Posterior vena cava (tissue), 2 donors: ENCODE results near the gene EED. TPM values are rescaled to one million over a fixed set of nuclear protein-coding genes. Genes with fewer than 3 reads are reported as not detected.
"Not testable (repeated sequence)": the region's sequence is repeated elsewhere in the genome, so short reads cannot be mapped to it uniquely, and the experiment has no call there.

Source experiments
- DNase-seq: peaks from one replicate; pipeline ENCODE4 v3.0.0-alpha.2; 2020; ENCODE audit warnings: low spot score
- intact Hi-C, 2 donors: fragments of 100-400 bp; cut with DNase I; formaldehyde crosslinking; loops; one replicate each; pipeline versions ENCODE4 v1.14.1 to v1.14.2; 2022 to 2023
- total RNA-seq, 2 donors: library from RNA; stranded (reverse); fragmentation: NEBNext Ultra II Directional; extraction: Animal tissue kit (Norgen Biotek cat#: 25700); gene quantifications; one replicate each; pipeline ENCODE4 v1.2.1, GENCODE V29; 2021
- donor health status: DM: yes; HTN: yes; CAD: no.
- donor health status: DM: yes; HTN: yes; CAD: no.

EED gene
- total RNA-seq, 2 donors from 2014 or later = 16.1 to 18.0 TPM

- intact Hi-C loops = loop anchor here in 1 of 2 donors (10.0 kb wide), 1 partner anchor 59 kb away; no protein-coding TSS in a partner anchor
- DNase-seq = no peak
Measured at GRCh38 chr11:86275493-86276370, 31.2 kb downstream of the EED start.

- DNase-seq = no peak
- intact Hi-C loops = loop anchor here in 1 of 2 donors (10.0 kb wide), 1 partner anchor 57 kb away; no protein-coding TSS in a partner anchor
Measured at GRCh38 chr11:86277741-86278140, 33.2 kb downstream of the EED start.

- no peak for DNase-seq
- intact Hi-C loops = loop anchor here in 1 of 2 donors (10.0 kb wide), 1 partner anchor 57 kb away; no protein-coding TSS in a partner anchor
Measured at GRCh38 chr11:86278226-86278625, 33.7 kb downstream of the EED start.

- intact Hi-C loops = loop anchor here in 1 of 2 donors (10.0 kb wide), 1 partner anchor 55 kb away; no protein-coding TSS in a partner anchor
- DNase-seq = no peak
Measured at GRCh38 chr11:86279747-86280146, 35.2 kb downstream of the EED start.

GRCh38 chr11:86287468-86287796 is 42.9 kb downstream of the EED start:
- DNase-seq = no peak
- intact Hi-C loops = no loop called here

- intact Hi-C loops = no loop called here
- DNase-seq = no peak
Measured at GRCh38 chr11:86288776-86289507, 44.4 kb downstream of the EED start.

- intact Hi-C loops, DNase-seq: not testable (repeated sequence)
Measured at GRCh38 chr11:86289508-86290280, 45.1 kb downstream of the EED start.

- intact Hi-C loops = no loop called here
Measured at GRCh38 chr11:86291466-86292262, 47.1 kb downstream of the EED start.

GRCh38 chr11:86292912-86293616 is 48.5 kb downstream of the EED start:
- DNase-seq = no peak
- intact Hi-C loops = no loop called here

More at GRCh38 chr11:86291466-86292262, 47.1 kb downstream of the EED start:
- no peak for DNase-seq

GRCh38 chr11:86294026-86294425 is 49.5 kb downstream of the EED start:
- intact Hi-C loops = no loop called here
- no peak for DNase-seq

GRCh38 chr11:86301742-86302091 is 57.2 kb downstream of the EED start:
- DNase-seq = no peak
- intact Hi-C loops = no loop called here

- intact Hi-C loops = no loop called here
- peak; percentile 100 for DNase-seq
Measured at GRCh38 chr11:86302092-86302793, 57.7 kb downstream of the EED start, which contains the start of gene HIKESHI. Gene HIKESHI (plus strand): TSS chr11:86302240. CDS start chr11:86302449, 209 bp downstream.

GRCh38 chr11:86303257-86303656 is 58.7 kb downstream of the EED start:
- intact Hi-C loops = no loop called here
- DNase-seq = no peak

- DNase-seq, intact Hi-C loops: not testable (repeated sequence)
Measured at GRCh38 chr11:86308710-86309109, 64.2 kb downstream of the EED start.

GRCh38 chr11:86313793-86314192 is 69.2 kb downstream of the EED start:
- no peak for DNase-seq
- intact Hi-C loops = no loop called here

GRCh38 chr11:86314636-86315035 is 70.1 kb downstream of the EED start:
- intact Hi-C loops = no loop called here
- DNase-seq = no peak
